HG03060 (cell line): ENCODE measurements around the gene TMEM179.

Source experiments
- ATAC-seq: cut with Tn5 transposase; IDR thresholded peaks from one replicate; pipeline ENCODE4 v1.9.1; 2021; ENCODE audit warnings: low read depth, moderate number of reproducible peaks; ENCODE audit not compliant: unreplicated experiment

TMEM179 gene

GRCh38 chr14:104558231-104559027 is 46.1 kb downstream of the TMEM179 start:
- no peak for ATAC-seq

DNA sequence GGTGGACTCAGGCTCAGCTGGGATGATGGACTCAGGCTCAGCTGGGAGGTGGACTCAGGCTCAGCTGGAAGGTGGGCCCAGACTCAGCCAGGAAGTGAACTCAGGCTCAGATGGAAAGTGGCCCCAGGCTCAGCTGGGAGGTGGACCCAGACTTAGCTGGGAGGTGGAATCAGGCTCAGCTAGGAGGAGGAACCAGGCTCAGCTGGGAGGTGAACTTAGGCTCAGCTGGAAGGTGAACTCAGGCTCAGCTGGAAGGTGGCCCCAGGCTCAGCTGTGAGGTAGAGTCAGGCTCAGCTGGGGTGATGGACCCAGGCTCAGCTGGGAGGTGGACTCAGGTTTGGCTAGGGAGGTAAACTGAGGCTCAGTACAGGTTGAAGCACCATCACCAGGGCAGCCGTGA is 46.8 kb downstream of the TMEM179 start:
- ATAC-seq, result no peak

DNA sequence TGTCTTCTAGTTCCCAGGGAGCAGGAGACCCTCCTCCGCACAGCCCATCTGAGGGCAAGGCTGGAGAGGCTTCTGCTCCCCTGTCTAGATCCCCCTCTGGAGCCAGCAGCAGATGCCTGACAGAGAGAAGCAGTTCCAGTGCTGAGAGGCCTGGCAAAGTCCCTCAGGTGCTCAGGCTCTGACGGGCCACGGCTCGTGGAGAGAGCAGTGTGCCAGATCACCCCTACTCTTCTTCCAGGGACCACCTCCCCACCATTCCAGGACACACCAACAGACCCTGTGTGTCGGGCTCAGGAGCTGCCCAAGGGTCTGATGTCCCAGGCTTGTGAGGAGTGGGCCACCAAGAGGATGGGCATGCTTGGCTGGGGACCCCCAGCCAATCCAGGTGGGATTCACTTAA is 47.5 kb downstream of the TMEM179 start:
- no peak for ATAC-seq

- no peak for ATAC-seq
Measured at GRCh38 chr14:104556256-104557021, 48.1 kb downstream of the TMEM179 start.

GRCh38 chr14:104555430-104556255 is 48.9 kb downstream of the TMEM179 start:
- ATAC-seq, result no peak

GRCh38 chr14:104554608-104555429 is 49.8 kb downstream of the TMEM179 start:
- ATAC-seq, result no peak

GRCh38 chr14:104554088-104554607 is 50.4 kb downstream of the TMEM179 start:
- ATAC-seq, result no peak

DNA sequence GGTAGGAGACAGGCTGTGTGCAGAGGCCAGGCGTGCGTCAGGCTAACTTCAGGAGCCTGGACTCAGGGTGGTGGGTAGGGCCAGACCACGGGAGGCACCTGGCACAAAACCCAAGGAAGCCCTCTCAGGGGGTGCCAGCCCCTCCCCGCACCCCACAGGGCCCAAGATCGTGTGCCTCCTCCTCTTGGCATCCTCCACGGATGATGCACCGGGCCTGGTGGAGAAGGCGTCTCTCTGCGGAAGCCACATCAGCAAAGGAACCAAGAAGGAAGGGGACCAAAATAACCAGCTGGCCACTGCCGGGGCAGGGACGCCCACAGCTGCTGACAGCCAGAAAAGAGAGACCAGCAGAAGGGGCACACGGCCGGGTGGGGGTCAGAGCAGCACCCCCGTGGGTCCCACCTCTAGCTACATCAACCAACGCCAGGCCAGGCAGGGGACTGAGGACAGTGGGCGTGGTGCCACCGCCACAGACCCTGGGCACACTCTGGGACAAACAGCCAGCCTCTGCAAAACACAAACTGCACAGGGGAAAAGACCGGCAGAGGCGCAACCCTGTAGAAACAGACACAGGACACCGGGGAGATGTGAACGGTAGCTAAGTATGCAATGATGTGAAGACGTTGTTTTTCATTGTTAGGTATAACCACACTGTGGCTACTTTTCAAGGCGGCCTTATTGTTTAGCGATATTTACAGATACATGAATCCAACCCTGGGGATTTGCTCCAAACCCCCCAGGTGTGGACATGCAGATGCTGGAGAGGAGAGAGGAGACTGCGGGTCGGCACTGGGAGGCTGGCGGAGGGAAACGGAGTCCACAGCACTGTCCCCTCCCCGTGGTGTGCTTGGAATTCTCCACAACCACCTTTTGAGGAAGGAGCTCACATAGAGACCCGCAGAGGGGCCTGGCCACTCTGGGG is 51.1 kb downstream of the TMEM179 start:
- ATAC-seq, result no peak

- no peak for ATAC-seq
Measured at GRCh38 chr14:104552738-104553125, 51.8 kb downstream of the TMEM179 start.

- ATAC-seq, result no peak
Measured at GRCh38 chr14:104551851-104552737, 52.5 kb downstream of the TMEM179 start.

GRCh38 chr14:104550861-104551728 is 53.5 kb downstream of the TMEM179 start:
- ATAC-seq, result no peak

DNA sequence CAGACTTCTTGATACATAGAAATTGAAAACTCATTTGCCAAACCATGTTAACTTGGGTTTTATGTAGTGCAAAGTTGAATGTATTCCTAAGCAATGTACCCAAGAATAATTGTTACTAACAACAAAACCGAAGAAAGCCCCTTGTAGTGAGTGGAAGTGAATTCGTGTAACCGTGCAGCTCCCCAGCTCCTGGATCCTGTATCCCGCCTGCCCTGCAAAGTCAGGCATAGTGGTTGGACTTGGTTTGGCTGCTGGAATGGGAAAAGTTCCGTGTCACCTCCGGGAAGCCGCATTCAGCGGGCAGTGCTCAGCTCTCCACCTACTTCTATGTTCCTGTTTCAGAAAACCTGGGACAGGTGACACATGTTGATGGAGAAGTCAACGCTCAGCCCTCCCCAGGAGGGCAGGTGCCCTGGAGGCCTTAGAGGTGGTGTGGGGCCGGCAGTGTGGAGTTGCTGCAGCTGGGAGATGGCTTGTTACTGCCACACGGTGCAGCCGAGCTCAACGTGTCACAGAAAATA is 54.2 kb downstream of the TMEM179 start:
- ATAC-seq, result no peak

- no peak for ATAC-seq
Measured at GRCh38 chr14:104549536-104550339, 54.8 kb downstream of the TMEM179 start.

DNA sequence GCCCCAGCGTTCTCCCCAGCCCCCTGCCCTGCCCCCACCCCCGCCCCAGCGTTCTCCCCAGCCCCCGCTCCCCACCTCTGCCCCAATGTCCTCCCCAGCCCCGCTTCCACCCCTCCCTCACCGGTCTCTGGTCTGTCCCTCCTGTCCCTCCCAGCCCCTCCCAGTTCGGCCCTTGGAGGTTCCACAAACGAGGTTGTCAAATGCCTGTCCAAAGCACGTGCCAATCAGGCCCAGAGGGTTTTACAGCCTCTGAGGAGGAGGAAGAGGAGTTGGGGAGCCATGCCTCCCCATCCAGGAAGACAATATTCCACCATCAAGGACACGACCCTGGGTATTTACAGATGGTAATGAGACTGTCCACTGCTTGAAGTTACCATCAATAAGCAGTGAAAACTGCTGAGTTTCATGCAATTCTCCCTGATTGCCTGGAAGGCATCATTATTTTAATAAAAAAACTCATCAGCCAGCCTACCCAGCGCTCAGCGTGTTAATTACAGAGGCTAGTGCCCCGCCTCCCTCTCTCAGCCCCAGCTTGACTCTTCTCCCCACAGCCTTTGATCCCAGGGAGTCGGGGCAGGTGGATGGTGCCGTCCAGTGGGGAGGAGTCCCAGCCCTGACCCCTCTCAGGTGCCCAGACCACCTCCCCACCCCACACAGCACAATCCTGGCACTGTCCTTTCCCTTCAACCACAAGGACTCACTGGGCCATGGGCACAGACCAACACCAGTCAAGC is 55.6 kb downstream of the TMEM179 start:
- ATAC-seq, result no peak

DNA sequence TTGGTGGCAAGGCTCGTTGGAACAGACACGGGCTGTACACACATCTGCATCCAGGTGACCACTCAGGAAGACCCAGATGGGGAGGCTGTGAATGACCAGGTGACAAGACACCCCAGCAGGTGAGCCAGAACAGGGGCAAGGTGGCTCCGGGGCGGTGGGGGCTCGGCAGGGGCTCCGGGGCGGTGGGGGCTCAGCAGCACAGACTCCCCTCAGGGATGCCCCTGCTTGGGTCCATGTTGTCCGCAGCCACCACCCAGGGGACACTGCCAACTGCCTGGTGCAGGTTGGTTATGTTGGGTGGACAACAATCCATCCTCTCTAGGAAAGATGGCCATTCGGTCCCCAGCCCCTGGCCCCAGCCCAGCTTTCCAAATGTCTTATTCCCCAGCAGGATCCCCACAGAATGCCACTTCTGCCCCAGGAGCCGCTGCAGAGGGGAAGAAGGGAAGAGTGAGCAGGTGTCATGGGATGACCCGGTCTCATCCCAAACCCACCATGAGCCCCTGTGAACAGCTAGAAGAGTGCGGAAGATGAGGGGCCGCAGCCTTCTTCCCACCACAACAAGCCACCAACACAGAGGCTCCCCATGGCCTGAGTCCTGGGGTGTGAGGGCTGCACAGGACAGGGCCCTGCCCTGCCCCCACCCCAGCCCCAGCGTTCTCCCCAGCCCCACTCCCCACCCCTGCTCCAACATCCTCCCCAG is 56.4 kb downstream of the TMEM179 start:
- ATAC-seq, result no peak
